Coronary artery (tissue), 2 donors: ENCODE measurements around the gene NEXN.

Experiments used
- DNase-seq: peaks from one replicate; pipeline ENCODE4 v3.0.0-alpha.2; 2017; ENCODE audit warnings: low spot score
- H3K27ac ChIP-seq, 2 donors: fragments of 200-600 bp; sonication (generic); one replicate each; pipeline ENCODE4 v1.5.1; 2016 to 2019
- H3K4me3 ChIP-seq: fragments of 200-600 bp; sonication (generic); 2 replicates; pipeline ENCODE4 v1.5.1; 2016; ENCODE audit warnings: mild to moderate bottlenecking, moderate library complexity
- CTCF ChIP-seq: fragments of 200-600 bp; sonication (generic); IDR thresholded peaks from one replicate; pipeline ENCODE4 v1.5.1; 2019; ENCODE audit warnings: antibody characterized with exemption

NEXN gene

GRCh38 chr1:77888081-77888780 lies at the start of gene NEXN:
NEXN (plus strand) TSS chr1:77888624; CDS start chr1:77916107, 27,483 bp downstream.
- Histone ChIP-seq H3K27ac (peak within 1 kb of the TSS; percentile 84 to 99), H3K4me3 (peak within 1 kb of the TSS; percentile 91)
- no peak for TF ChIP-seq CTCF
- peak; percentile 90 for DNase-seq

- no peak for TF ChIP-seq CTCF
- no peak overlapping the region for H3K4me3 ChIP-seq
- H3K27ac ChIP-seq, result no peak overlapping the region
- no peak for DNase-seq
Observed at GRCh38 chr1:77841574-77841973, 46.9 kb upstream of the NEXN start.

DNA sequence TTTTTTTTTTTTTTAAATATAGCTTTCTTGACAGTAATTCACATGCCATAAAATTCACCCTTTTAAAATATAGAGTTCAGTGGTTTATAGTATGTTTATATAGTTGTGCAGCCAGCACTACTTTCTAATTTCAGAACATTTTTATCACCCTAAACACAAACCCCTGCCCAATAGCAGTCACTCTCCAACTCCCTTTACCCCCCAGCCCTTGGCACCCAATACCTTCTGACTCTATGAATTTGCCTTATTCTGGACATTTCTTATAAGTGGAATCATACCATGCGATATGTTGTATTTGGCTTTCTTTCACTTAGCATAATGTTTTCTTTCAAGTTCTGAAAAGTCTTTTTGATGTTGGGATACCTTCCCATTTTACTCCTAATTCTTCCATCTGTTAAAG lies 42.5 kb upstream of the NEXN start:
- TF ChIP-seq CTCF, result no peak
- no peak overlapping the region for H3K4me3 ChIP-seq
- H3K27ac ChIP-seq, result no peak overlapping the region
- no peak for DNase-seq

GRCh38 chr1:77846966-77847365 lies 41.5 kb upstream of the NEXN start:
- Histone ChIP-seq H3K4me3 (no peak overlapping the region), H3K27ac (no peak overlapping the region)
- no peak for TF ChIP-seq CTCF
- no peak for DNase-seq

- no peak for DNase-seq
- TF ChIP-seq CTCF, result no peak
- Histone ChIP-seq H3K4me3 (no peak overlapping the region), H3K27ac (no peak overlapping the region)
Observed at GRCh38 chr1:77847621-77848080, 40.8 kb upstream of the NEXN start.

DNA sequence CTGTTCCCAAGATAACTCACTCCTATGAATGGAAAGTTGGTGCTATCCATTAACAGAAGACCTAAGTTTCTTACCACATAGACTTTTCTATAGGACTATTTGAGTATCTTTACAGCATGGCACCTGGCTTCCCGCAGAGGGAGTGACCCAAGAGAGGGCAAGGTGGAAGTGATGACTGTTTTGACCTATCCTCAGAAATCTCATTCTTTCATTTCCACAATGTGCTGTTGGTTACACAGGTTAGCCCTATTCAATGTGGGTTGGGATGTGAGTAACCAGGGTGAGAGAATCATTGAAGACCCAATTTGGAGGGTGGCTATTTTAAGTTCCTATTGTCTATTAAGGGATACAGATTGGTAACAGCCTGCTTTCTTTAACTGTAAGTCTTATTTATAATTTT lies 38.3 kb upstream of the NEXN start:
- no peak overlapping the region for H3K4me3 ChIP-seq
- no peak for DNase-seq
- TF ChIP-seq CTCF, result no peak
- no peak overlapping the region for H3K27ac ChIP-seq

DNA sequence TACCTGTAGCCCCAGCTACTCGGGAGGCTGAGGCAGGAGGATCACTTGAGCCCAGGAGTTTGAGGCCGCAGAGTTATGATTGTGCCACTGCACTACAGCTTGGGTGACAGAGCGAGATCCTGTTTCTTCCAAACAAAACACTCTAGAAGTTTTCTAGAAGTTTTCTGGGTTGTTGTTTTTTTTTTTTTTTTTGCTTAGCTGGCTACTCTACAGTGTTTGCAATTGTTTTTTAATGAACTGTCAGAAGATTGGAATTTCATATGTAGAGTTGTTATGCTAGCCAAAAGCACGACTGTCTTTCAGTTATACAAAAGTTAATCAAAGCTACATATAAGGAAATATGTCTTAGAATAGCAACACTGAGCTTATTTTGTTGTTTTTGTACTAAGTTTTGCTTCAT lies 30.9 kb upstream of the NEXN start:
- Histone ChIP-seq H3K4me3 (no peak overlapping the region), H3K27ac (no peak overlapping the region)
- no peak for DNase-seq
- TF ChIP-seq CTCF, result no peak
